ENCODE measurements around the gene TNS3. TPM values are rescaled to one million over a fixed set of nuclear protein-coding genes. Genes with fewer than 3 reads are reported as not detected.
A peak's percentile ranks its signal among the peaks of the same experiment; 100 is the strongest.
"Not testable (repeated sequence)": the region's sequence is repeated elsewhere in the genome, so short reads cannot be mapped to it uniquely, and the experiment has no call there.

The TNS3 gene
- total RNA-seq, 1 donor from 2014 or later, result 43.2 TPM

DNA sequence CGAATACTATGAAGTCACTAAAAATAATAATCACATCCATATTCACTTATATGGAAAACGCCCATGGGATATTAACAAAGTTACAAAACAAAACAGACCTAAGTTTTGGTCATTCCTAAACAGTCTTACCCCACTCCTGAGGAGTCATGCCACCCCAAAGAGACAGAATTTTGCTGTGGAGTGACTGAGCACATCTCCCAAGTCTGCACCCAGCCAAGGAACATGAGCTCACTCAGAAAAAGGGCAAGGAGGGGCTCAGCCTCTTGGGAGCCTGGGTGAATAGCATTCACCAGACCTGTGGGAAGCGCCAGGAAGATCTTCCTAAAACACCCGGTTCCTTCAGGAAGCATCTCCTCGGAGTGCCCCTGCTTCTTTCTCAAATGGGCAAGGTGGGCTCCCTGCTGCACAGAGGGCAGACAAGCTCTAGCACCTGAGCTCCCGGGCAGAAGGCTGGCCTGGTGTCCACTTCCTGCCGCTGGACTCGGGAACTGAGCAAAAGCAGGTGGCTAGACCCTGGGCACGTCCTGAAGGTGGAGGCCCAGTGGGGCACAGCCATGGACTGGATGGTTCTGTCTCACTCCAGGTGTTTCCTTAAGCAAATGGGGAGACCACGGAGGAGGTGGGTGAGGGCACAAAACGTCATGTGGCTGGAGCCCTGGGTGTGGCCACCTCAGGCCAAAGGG, 31.0 kb downstream of the TNS3 start:
- intact Hi-C loops (cut with DNase I), result no loop called here
- DNase-seq (no peak), ATAC-seq (ENCODE audit: poor library complexity) (no peak)

GRCh38 chr7:47549916-47550315, 32.0 kb downstream of the TNS3 start:
- intact Hi-C loops (cut with DNase I), result no loop called here

GRCh38 chr7:47549397-47549796, 32.5 kb downstream of the TNS3 start:
- intact Hi-C loops (cut with DNase I), result no loop called here
- ATAC-seq (ENCODE audit: poor library complexity), result no peak
- DNase-seq, result no peak

More at GRCh38 chr7:47549916-47550315, 32.0 kb downstream of the TNS3 start:
- ATAC-seq (ENCODE audit: poor library complexity) (no peak), DNase-seq (no peak)

GRCh38 chr7:47548546-47548945, 33.4 kb downstream of the TNS3 start:
- intact Hi-C loops (cut with DNase I), result no loop called here
- no peak for ATAC-seq (ENCODE audit: poor library complexity)
- no peak for DNase-seq

DNA sequence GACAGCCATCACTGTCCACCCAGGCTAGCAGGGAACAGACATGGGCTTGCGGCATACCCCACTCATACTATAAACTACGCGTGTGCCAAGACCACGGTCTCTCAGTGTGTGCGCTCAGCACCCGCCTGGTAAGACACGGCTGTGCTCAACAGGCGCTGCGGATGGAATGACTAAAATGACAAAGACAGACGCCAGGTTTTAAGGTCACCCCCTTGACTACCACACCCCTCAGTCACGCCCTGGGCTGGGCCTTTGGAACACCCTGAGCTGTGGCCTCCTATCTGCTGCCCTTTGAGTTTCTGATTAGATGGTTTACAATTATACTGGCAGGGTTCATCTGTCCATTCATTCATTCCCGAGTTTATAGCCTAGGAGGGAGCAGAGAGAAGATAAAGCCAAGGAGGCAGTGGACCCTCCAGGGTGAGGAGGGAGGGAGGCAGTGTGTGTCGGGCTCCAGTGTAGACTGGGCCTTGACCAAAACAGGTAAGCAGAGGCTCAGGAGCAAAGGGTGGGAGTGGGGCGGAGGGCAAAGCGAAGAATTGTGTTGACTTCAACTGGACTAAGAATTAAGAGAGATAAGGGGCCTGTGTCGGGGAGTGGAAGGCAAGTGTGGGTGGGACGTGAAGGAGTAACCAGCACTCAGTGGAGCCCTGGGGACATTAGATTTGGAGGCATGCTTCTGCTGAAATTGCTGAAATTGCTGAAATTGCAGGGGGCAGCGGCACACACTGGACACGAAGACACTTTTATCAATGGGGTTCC, 35.0 kb downstream of the TNS3 start:
- intact Hi-C loops (cut with DNase I), result no loop called here
- ATAC-seq (ENCODE audit: poor library complexity), result peak; percentile 13
- no peak for DNase-seq

- intact Hi-C loops (cut with DNase I), result no loop called here
- DNase-seq (no peak), ATAC-seq (ENCODE audit: poor library complexity) (no peak)
Measured at GRCh38 chr7:47546171-47546570, 35.7 kb downstream of the TNS3 start.

- intact Hi-C loops (cut with DNase I), result no loop called here
- ATAC-seq (ENCODE audit: poor library complexity), result no peak
- no peak for DNase-seq
Measured at GRCh38 chr7:47544416-47544815, 37.5 kb downstream of the TNS3 start.

DNA sequence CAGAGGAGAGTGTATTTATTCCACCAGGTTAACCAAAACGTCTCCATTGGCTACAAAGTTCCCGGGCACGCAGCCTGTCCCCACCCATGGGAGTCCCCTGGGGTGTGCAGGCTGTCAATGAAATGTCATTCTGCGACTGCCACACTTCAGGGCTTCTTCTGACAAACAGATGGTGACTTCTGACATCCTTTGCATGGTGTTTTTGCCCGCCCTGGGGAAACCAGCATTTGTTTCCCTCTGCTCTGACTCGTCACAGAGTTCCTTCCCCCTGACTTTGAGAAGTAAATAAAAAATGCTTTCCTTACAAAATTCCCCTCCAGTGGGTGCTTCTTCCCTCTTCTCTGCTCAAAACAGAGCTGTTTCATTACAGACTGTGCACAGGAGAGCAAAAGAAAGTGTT, 38.2 kb downstream of the TNS3 start:
- no peak for ATAC-seq (ENCODE audit: poor library complexity)
- no peak for DNase-seq
- intact Hi-C loops (cut with DNase I), result no loop called here

DNA sequence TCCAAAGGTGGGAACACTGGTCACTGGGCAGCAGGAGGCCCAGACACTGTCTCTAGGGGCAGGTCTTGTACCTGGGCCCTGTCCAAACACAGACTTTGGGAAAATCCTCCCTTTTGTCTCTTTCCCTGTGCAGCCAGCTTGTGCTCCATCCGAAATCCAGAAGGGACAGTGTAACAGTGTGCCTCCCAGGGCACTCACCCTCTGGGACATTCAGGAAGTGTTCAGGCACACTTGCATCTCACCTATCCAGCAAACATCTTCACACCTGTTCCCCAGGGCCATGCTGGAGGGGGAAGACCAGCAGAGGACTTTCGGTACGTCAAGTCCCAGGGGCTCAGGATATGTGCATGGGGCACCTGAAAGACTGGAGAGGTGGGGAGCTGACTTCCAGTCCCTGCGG, 38.9 kb downstream of the TNS3 start:
- ATAC-seq (ENCODE audit: poor library complexity) (no peak), DNase-seq (no peak)
- intact Hi-C loops (cut with DNase I), result no loop called here

DNA sequence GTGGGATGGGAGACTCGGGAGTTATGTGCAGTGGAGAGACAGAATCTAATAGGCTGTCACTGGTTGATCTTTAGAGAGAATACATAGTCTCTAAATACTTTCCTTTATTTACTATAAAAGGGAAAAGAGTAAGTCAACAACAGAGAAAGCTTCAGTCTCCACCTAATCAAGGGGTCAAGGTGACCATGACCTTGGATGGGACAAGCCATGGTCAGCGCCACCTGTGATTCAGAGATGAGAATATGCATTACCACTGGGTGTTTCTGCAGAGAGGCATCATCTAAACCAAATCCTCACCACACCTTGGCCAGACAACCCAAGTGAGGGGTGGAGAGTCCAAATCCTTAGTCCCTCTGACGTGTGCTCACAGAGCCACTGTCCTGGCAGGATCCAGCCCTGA, 39.9 kb downstream of the TNS3 start:
- intact Hi-C loops (cut with DNase I), result no loop called here
- ATAC-seq (ENCODE audit: poor library complexity), result no peak
- no peak for DNase-seq

- intact Hi-C loops (cut with DNase I); ATAC-seq (ENCODE audit: poor library complexity); DNase-seq: not testable (repeated sequence)
Measured at GRCh38 chr7:47541485-47541884, 40.4 kb downstream of the TNS3 start.

DNA sequence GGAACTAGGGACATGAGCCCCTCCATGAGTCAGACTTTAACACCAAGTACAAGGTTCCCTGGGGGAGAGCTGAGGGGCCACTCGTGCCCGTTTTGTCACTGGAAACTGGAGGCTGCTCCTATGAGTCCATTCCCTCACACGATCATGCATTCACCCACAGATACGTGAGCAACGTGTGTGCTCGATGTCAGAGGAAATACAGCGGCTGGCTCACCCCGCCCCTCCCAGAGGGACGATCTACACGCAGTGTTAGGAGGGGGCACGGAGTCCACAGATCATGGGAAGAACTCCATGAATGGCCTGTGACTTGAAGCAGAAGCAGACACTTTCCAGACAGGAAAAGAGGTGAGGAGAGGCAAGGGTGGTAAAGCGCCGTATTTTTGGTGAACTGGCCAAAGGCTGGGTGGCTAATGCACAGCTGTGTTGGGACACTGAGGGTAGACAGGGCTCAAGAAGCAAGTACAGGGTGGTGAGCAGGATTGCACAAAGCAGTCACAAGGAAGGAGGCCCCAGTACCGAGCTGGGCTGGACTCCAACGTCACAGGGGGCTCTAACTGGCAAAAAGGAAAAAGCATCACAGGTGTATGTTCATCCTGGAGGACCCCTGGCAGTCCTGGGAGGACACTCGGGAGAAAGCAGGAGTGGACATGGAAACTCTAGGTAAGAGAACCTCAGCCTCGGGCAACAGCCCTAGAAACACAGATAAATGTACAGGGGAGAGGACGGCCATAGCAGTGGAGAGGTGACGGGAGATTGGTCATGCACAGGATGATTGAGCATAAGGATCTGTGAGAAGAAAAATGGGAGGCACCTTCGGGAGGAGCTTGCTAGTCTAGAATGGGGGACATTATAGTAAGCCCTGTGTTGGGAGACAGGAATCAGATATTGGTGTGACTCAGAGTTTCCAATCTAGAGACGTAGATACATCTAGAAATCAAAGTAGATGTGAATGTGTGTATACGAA, 41.2 kb downstream of the TNS3 start:
- DNase-seq, result no peak
- no peak for ATAC-seq (ENCODE audit: poor library complexity)
- intact Hi-C loops (cut with DNase I), result no loop called here

DNA sequence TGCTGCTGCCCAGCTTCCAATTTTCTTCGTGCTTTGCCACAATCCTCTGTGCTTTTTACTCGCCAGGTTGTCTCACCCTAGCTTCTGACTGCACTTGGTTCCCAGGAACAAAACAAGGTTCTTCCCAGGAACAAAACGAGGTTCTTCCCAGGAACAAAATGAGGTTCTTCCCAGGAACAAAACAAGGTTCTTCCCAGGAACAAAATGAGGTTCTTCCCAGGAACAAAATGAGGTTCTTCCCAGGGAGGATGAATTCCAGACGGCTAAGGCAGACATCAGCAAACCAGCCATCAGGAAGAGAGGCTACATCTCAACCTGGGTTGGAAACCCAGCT, 41.9 kb downstream of the TNS3 start:
- intact Hi-C loops (cut with DNase I), result no loop called here
- DNase-seq, result no peak
- no peak for ATAC-seq (ENCODE audit: poor library complexity)

DNA sequence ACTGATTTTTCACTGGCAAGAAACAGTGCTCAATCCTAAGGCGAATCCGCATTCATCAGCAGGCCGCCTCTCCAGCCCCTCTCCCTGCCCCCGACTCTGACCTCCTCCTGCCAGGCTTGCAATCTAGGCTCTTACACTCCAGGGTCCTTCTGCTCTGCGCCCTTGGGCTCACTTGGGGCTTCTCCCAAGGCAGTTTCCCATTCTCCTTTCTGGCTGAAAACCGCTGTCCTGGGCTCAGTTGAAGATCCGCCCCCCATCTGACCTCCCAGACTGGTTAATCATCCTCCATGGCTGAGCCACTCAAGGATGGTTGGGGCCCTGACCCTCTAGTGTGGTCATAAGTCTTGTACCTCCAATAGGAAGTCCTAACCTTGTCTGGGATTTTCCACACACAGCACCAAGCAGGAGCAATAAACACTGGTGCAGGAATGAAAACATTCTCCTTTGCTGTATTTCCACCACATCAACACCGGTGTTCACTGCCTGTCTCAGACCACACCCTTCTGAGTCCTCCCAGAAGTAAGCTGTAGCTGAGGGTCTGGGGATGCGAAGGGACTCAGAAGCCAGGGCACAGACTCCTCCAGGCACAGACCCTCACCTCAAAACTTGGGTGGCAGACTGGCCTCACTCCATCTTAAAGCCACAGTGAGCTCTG, 42.4 kb downstream of the TNS3 start:
- no peak for DNase-seq
- ATAC-seq (ENCODE audit: poor library complexity), result no peak
- intact Hi-C loops (cut with DNase I), result no loop called here

- intact Hi-C loops (cut with DNase I), result no loop called here
- no peak for DNase-seq
Measured at GRCh38 chr7:47538846-47539311, 43.0 kb downstream of the TNS3 start.

DNA sequence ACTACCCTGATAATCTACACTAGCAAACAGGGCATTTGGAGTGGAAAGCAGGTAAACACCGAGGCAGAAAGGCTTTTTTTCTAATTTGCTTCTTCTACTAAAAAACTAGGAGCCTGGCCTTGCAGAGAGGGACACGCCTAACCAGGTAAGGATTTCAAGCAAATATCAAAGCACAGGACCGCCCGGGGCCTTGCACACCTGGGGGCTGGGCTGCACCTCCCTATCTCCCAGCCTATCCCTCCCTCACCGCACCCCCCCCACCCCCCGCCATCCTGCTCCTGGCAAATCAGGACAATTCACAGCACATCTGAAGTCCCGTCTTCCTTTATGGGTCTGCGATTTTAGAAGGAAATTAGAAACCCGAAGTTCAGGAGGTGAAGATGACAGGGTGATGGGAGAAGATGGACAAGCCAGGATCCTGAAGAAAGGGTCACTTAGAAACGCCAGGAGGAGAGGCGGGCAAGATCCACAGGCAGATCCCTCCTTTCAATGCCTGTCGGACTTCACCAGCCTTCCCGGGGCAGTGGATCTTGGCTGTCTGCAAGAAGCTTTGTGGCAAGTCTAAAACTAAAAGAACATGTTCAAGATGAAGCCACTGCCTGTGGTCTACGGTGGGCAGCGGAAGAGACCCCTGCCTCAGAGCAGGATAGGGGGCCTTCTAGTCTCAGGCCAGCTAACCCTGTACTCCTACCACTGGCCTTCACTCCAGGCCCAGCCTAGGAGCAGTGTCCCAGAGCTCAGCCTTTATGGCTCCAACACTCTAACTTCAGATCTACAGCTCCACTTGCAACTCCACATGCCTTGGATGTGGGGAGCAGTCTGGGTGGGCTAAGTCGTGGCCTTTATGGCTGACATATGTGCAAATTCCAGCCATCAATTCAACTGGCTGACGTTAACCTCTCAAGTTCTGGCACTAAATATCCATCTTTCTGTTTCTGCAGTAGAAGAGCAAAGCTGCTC, 43.9 kb downstream of the TNS3 start:
- intact Hi-C loops (cut with DNase I), result no loop called here
- ATAC-seq (ENCODE audit: poor library complexity), result no peak
- DNase-seq, result no peak

More at GRCh38 chr7:47538846-47539311, 43.0 kb downstream of the TNS3 start:
- no peak for ATAC-seq (ENCODE audit: poor library complexity)

DNA sequence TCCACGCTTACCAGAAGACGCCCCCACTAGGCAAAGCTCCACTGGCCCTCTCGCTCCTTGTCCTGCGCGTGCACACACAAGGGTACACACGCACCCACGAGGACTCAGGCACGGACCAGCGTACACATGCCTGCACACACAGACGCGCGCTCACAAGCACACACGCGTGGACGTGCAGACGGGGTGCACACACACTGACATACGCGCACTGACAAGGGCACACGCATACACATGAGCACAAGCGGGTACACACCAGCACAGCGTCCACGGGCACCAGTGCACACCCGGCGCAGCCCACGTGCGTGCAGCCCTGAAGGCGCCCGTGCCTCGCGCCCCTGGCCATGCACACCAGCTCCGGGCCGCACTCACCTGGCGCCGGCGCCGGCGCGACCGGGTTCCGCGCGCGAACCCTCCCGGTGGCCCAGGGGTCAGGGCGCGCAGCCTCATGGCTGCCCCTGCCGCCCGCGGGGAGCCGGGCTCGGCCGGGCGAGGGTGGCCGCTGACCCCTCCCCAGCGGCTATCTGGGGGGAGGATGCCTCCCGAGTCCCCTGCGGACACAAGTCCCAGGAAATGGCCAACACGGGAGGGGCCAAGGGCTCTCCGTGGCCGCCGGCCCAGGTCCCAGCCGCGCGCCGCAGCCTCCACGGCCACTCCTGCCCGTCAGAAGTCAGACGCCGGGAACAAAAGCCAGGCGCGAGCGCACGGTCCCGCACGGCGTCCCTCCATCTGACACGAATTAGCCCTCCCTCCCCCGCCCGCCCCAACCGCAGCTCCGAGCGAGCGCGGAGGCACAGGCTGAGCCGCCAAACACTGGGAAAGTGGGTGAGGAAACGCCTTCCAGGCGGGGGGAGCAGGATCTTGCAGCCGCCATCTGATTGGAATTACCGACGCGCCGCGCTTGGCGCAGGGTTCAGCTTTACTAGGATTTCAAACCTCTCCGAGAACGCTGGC, 45.0 kb downstream of the TNS3 start:
- DNase-seq, result peak; percentile 68
- ATAC-seq (ENCODE audit: poor library complexity), result peak; percentile 69
- intact Hi-C loops (cut with DNase I), result no loop called here
